Activated CD4-positive, CD25-positive, alpha-beta regulatory T cell treated with anti-CD3 and anti-CD28 coated beads, Interleukin-2, amount 50 U/mL, for 16 hours (primary cell): ENCODE data around the gene ANTXR1.

Experiments
- DNase-seq: peaks from one replicate; pipeline ENCODE4 v3.0.0-alpha.2; 2020; ENCODE audit warnings: low read depth, low spot score

Gene ANTXR1

DNA sequence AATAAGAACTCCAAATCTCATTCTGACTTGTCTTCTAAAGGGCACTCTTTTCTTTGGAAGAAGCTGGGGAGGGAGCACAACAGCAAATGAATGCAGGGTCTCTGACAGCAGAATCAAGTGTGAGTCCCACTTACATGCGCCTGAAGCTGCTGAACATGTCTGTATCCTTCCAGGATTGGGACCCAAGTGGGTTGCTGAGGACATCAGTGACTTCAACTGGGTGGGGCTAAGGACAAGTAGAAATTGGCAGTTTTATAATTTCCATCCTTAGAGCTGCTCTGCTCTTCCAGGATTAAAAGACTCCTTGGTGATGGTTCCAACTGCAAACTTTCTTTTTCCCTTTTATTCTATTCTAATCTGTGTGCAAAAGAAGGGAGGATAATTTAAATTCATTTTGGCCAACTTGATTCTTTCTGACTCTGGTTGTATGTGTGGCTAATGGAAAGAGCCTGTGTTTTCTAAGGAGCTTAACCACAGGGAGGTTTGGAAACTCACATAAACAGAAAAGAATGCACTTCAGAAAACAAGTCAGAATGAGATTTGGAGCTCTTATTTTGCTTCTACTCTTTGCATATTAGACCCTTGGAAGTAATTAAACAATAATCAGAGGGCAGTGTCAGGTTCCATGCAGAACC lies 20.6 kb downstream of the ANTXR1 start:
- no peak for DNase-seq

DNA sequence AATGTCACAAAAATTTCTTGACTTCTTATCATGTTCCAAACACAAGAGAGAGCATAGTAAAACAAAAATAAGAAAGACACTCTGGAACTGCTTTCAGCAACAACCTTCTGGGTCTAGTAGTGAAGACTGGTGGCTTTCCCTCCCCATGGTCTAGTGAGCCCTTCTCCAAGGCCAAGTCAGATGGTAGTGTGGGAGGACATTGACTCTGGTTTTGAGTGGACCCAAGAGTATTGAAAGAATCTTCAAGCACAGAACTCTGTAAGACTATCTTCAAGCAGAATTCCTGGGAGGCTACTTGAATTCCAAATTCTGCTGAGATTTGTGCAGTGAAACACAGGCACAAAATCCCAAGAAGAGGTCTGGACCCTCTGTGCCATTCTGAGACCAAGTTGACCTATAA lies 21.1 kb downstream of the ANTXR1 start:
- DNase-seq: no peak

DNA sequence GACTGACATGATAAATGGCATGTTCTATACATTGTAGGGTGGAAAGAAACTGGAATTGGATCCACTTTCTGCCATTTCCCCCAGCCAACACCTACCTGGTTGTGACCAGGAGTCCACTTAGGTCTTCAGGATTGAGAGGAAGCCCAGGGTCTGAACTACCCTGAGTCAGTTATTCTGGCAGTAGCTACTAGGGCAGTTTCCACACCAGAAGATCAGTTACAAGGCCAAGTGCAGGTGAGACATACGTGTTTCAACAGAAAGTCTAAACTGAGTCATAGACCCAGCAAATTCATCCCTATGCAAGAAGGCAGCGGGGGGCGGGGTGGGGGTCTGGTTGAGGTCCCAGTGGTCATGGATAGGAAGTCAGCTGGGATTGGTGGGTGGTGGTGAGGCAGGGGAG lies 21.9 kb downstream of the ANTXR1 start:
- DNase-seq: no peak

DNA sequence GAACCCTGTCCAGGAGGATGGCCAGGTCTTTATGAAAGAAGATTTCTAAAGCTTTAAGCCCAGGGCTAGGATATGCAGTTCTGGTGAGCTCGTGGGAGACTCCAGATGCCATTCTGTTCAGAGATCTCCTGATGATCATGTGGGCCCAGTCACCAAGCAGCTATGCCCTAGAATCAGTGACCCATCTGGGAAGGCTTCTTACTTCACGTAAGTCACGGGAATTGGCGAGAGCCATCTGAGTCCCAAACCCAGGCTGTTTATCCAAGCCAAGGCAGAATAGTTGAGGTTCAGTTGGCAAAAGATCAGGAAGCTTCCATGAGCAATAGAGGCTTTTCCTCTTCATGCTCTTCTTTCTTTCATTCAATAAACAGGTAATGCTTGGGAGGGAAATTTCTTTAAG lies 23.9 kb downstream of the ANTXR1 start:
- DNase-seq: no peak

DNA sequence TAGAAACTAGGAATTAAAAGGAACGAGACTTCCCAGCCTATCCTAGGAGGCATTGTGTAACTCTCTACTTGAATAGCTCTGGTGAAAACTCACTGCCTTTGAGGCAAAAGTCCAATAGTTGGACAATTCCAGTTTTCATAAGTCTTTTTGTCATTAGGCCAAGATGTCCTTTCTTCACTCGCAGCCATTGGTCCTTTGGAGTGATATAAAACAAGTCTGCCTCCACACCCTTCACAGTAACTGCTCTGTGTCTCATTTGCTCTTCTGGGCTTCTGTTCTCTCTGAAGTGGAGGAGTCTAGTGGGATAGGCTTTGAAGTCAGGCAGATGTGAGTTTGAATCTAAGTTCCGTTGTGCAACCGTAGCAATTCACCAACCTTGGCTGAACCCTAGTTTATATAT lies 28.2 kb downstream of the ANTXR1 start:
- DNase-seq: no peak

DNA sequence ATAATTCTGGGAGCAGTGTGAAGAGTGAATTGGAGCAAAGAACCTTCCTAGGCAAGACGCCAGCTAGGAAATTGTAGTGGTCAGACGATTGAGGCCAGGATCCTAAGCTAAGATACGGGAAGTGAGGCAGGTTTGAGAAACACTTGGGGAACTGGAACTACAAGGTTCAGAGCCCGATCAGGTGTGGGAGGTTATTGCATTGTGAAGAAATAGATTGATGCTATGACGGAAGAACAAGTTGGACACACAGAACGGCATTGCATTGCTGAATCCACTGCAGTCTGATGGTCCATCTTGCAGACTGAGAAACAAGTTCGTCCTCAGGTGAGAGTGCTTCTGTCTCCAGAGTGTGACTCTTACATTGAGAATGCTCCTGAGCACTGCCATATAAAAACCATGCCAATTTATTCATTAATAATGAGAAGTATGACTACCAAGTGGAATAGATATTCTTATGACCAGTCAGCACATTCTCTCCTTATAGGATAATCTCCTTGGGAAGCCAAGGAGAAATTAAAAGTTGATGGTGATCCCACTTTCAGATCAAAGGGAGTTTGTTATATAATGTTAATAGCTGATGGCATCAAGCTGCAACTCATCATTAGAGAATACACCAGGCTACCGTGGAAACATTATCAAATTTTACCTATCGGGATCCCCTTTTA lies 30.9 kb downstream of the ANTXR1 start:
- DNase-seq: no peak

DNA sequence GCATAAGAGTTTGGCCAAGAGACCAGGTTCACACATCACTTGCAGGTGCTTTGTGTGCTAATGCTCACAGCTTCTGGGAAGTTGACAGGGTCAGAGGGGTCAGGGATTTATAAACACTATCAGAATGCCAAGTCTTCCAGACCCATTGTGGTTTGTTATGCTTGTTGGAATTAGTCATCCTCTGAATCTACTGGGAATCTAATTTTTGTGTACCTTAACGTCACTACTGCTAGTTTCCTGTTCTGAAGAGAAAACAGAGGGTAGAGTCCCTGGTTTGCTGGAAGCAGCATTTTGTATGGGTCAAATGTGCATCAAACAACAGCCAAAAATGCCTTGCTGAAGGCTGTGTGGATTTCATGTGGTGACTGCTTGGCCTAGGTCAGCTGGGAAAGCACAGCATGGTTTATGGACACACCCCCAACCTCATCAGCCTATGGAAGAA lies 33.3 kb downstream of the ANTXR1 start:
- no peak for DNase-seq

DNA sequence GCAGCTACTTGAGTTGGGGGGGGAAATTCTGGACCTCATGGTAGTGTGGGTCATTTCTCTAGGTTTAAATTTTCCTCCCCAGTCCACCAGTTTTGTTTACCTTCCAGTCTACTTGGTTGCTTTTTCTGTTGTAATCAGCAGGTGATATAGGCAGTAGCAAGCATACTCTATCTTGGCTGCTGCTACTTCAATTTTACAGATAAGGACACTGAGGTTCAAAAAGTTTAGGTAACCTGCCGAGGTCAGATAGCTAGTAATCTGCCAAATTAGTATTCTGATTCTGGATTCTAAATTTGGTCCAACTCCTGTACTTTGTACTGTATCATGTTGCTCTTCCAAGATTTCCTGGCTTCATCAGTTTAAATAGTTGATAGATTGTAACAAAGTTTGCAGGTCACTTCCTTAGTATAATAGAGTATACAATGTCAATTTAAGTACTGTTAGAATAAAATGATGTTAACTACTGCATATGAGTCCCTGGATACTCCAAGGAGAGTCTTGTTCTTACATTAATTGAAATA lies 34.7 kb downstream of the ANTXR1 start:
- no peak for DNase-seq

DNA sequence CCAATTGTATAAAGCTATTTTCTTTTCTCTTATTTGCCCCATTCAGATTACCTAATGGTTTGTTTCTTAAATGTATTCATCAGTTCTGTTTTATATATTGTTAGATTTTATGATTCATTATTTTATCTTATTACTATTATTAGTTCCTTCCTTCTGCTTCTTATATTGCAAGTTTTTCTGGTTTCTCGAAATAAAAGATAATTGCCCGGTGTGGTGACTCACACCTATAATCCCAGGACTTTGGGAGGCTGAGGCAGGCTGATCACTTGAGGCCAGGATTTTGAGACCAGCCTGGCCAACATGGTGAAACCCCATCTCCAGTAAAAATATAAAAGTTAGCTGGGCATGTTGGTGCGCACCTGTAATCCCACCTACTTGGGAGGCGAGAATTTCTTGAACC lies 37.8 kb downstream of the ANTXR1 start:
- DNase-seq: no peak

DNA sequence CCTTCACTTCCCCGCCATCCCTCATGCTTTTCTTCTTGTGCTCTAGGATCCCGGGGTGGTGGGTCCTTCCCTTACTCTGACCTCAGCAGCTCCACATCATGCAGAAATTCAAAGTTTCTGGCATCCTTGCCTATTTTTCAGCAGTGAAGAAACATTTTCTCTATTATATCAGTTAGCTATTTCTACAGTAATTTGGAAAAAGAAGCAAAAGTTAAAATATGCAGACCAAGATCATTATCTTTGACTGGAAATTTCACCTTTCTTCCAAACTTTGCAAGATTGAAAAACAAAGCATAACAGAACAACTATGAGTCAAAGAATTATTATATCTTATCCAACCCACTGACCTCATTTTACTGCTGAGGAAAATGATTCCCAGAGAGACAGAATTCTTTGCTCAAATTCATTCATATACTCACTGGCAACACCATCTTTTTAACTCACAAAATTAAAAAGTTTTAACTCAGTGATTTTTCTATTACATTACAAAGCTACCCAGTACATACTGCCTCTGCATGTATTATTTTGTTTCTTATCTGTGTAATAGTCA lies 40.5 kb downstream of the ANTXR1 start:
- DNase-seq: no peak

DNA sequence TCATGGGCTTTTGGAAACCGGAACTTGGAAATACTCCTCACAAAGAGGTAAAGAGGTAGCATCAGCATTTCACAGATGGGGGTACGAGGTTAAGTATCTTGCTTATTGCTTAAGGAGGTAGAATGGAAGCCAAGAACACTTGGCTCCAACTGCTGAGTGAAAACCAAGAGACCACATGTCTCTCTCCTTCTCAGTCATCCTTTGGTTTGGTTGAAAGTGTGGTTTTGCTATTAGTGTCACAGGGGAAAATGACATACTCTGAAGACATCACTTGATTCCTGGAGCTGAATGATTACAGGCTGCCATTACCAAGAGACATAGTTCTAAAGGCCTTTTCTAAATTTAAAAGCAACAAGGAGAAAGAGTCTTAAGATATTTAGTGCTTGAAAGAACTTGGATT lies 41.5 kb downstream of the ANTXR1 start:
- no peak for DNase-seq

DNA sequence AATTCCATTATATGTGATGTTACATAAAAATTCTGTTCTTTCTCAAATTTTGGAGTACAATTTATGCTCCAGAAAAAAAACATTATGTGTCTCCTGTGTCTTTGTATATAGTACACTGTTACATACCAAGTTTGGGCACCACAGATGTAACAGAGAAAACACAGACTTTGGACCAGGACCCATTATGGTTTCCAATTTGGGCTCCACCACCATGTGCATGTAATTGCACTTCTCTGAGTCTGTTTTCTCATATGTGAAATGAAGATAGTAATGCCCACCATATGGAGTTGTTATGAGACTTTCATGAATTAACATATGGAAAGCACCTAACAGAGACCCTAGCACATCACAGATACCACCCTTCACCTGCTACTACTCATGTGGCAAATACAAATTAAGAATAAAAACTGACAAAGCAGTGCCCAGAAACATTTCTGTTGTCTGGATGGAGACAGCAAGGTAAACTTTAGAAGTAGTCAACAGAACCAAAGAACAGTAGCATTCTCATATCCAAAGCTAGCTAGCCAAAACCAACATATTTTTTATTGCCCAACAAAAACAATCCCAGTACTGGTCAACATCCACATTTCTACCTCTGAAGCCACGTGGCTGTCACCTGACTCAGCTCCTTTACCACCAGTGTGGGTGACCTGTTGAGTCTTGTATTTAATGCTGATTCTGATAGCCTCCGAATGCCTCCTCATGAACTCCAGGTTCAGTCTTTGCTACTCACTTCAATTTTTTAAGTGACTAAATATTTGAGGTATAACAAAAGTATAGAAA lies 42.9 kb downstream of the ANTXR1 start:
- no peak for DNase-seq

DNA sequence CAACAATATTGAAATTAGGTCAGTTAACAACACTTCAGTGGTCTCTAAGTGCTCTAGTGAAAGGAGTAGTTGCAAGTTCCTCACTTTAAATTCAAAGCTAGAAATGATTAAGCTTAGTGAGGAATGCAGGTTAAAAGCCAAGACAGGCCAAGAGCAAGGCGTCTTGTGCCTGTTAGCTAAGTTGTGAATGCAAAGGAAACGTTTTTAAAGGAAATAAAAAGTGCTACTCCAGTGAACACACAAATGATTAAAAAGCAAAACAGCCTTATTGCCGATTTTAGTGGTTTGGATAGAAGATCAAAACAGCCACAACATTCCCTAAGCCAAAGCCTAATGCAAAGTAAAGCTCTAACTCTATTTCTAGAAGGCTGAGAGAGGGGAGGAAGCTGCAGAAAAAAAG lies 44.7 kb downstream of the ANTXR1 start:
- no peak for DNase-seq

DNA sequence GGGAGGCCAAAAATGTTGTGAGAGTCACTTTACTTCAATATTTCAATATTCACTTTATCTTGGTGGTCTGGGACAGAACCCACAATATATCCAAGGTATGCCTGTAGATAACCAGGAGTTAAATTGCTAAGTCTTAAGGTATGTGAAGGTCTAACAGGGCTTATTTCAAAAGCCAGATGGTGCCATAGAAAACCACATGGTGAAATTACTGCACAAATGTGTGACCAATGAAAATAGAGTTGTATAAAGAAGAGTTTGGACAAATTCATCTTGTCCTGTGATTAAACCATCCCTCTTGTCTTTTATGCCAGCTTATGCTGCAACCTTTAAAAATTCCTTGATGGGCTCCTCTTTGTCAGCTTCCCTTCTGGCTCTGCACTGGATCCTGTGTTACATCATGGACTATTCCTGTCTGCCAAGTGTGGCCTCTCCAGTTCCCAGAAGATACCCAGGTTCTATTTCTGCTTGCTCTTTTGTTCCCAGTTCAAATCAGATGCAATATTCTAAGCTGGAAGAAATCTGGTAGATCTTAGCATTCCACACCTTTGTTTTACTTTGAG lies 46.8 kb downstream of the ANTXR1 start:
- no peak for DNase-seq

DNA sequence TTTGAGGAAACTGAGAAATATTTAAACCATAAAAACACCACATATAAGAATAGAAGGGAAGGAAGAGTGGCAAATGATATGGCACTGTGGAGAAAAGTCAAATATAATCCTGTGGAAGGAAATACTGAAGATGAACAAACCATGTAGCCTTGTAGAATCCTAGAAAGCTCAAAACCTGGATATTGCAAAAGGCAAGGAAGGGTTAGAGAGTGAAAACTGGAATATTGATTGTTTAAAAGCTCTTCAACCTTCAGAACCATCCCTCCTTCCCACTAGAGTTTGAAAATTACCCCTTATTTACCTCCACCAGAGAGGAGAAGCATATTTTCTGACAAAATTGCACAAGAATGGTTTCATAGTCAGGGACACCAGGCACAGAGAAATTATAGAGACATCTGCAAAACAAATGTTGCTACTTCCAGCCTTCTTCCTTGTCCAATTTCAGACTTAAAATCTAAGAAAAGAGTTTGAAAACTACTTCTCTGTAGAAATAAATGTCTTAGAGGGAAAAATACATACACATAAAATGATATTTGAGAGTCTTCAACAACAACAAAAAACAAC lies 48.0 kb downstream of the ANTXR1 start:
- DNase-seq: no peak

DNA sequence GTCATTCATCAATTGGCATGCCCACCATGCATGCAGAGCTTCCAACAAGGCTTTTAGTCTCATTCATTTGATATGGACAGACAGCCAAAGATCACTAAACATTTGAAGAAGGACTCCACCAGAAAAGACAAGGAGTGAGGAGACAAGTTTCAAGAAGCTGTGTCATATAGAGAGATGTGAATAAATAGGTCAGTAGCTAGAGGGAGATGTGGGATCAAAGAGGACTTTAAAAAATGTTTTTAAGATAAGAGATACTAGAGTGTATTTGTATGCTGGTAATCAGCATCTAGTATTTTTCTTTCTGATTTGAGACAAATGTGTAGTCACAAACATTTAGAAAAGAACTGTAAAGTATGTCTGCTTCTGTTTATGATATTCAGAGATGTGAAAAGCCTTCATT lies 48.5 kb downstream of the ANTXR1 start:
- DNase-seq: no peak

DNA sequence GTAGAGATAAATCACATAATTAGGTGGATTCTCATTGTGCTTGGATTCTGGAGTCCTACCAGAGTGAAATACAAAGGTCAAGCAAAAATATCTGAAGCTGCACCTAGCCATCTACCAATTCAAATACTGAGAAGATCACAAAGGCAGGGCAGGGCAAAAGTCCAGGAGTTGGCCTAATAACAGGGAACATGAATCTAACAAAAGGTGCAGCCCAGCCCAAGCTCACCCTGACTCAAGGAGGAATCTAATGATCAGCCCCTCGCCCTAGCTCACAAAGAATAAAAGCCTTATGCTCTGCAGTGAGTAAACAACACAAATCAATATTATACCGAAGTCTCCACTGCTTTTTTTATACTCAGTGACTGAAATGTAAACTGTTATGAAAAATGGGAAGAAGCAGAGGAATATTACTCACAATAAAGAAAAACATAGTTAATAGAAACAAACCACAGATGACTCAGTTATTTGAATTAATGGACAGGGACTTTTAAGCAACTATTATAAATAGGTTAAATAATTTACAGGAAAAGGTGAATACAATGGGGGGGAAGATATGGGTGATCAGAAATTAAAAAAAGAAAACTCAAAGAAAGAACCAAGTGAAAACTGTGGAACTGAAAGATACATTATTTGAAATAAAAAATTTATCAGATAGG lies 49.5 kb downstream of the ANTXR1 start:
- no peak for DNase-seq

DNA sequence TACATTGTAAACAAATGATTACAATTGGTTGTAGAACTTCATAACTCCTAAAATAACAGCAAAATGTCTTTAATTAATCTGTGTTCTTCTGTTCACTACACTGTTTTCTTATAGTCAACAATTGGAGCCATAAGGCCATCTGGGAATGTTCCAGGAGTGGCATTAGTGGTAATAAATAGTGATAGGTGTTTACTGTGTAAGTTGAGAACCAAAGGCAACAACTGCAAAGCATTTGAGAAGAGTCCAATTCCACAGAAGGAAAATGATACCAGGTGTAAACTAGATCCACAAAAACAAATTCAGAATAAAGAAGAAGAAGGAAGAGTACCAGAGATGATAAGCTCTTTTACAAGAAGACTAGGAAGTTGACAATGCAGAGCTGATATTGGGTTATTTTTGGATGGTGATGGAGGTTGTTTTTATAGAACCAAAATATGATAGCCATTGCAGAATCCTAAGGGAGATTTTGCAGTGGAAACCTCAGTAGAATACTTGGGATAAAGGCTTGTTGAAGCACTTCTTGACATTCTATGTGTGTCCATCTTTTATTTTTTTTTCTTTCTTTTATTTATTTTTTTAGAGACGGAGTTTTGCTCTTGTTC lies 52.9 kb downstream of the ANTXR1 start:
- DNase-seq: no peak

DNA sequence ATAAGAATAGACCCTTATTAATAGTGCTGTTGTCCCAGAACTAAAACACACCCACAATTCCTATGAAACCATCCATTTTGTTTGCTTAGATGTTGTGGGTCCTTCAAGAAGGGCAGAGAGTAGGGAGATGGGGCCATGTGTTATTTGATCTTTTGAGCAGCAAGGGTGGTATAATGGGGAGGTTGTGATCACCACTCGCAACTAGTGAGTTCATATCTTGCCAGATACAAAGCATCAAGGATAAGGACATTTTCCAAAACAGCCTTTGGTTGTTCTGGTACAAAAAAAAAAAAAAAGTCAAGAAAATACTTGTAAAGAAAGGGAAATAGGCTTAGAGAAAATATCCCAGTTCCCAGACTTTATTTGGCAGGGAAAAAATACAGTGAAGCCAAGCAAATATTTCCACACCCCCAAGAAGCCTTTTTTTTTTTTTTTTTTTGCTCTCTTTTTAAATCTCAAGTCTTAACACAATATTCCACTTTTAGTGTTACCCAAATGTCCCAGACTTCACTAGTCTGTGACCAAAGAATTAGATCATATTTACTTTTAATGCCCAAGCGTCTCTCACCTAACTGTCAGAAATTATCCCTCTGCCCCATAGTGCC lies 54.1 kb downstream of the ANTXR1 start:
- no peak for DNase-seq

DNA sequence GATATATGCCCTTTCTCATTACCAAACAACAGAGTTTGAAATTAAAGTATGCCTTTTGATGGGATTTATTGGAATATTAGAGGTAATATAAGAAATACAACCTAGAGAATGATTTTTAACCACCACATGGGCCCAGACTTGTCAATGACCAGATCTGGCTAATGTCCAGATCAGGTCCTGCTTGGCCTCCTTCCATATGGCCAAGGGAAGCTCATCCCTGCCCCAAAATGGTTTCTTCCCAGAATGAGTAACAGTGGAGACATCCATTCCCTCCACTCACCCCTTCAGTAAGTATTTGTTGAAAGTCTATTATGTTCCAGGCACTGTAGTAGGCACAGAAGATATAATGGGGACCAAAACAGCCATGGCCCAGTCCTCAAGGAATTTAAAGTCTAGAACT lies 54.9 kb downstream of the ANTXR1 start:
- no peak for DNase-seq
